Spinal cord (tissue), 10 donors: ENCODE measurements around the gene CAV1. TPM values are rescaled to one million over a fixed set of nuclear protein-coding genes. Genes with fewer than 3 reads are reported as not detected.

Experiments used
- DNase-seq, 6 donors: peaks; one replicate each; pipeline versions ENCODE4 v3.0.0 to v3.0.0-alpha.2; 2013 to 2015; ENCODE audit warnings: low spot score in 6 of 6, low read depth in 4 of 6
- H3K27ac ChIP-seq: one replicate; pipeline ENCODE4 v1.5.1; 2013; ENCODE audit warnings: low read depth, low read length, control low read depth
- H3K27me3 ChIP-seq: one replicate; pipeline ENCODE4 v1.6.1; 2013; ENCODE audit warnings: low read length; ENCODE audit not compliant: control insufficient read depth, insufficient read depth
- H3K36me3 ChIP-seq: one replicate; pipeline ENCODE4 v1.6.1; 2013; ENCODE audit warnings: low read length; ENCODE audit not compliant: control insufficient read depth, insufficient read depth
- H3K4me1 ChIP-seq: one replicate; pipeline ENCODE4 v1.6.1; 2013; ENCODE audit warnings: low read length; ENCODE audit not compliant: control insufficient read depth, insufficient read depth
- H3K4me3 ChIP-seq: one replicate; pipeline ENCODE4 v1.5.1; 2013; ENCODE audit warnings: low read depth, low read length, control low read depth
- H3K9me3 ChIP-seq: one replicate; pipeline ENCODE4 v1.6.1; 2013; ENCODE audit warnings: low read length; ENCODE audit not compliant: control insufficient read depth, insufficient read depth
- WGBS: methylation state at CpG from one replicate; pipeline ENCODE4 v1.1.5; 2013; ENCODE audit warnings: missing lambda C conversion rate; ENCODE audit not compliant: insufficient coverage; 5-methylcytosine and 5-hydroxymethylcytosine counted together
- polyA plus RNA-seq, 2 donors: library from polyadenylated mRNA; unstranded; fragments of 120-200 nt; gene quantifications; one replicate each; pipeline ENCODE4 v1.2.1, GENCODE V29; 2013; ENCODE audit not compliant: insufficient read length in 2 of 2
- total RNA-seq, 2 donors: library from RNA; depleted of rRNA in 1 of 2; stranded (reverse); fragments of 120-200 nt in 1 of 2; fragments of >200 nt in 1 of 2; gene quantifications; one replicate each; pipeline versions ENCODE4 v1.2.3 to v1.2.4, GENCODE V29; 2013 to 2014
- donor health status: healthy.

Gene CAV1
- total and polyA plus RNA-seq, 4 donors: 27.0 to 74.4 (median 54.5) TPM

- DNase-seq: no peak
- Histone ChIP-seq H3K4me3 (no peak overlapping the region), H3K4me1 (peaks cover 4% of the 10 kb centered on the region), H3K9me3 (no peaks in the 10 kb centered on the region), H3K27me3 (no peaks in the 10 kb centered on the region), H3K27ac (no peak overlapping the region), H3K36me3 (no peaks in the 10 kb centered on the region)
- WGBS: 79% methylated on average over 2 of the region's 2 CpGs
Measured at GRCh38 chr7:116561697-116562483, 37.1 kb downstream of the CAV1 start.

- no peak for DNase-seq
- Histone ChIP-seq H3K27ac (no peak overlapping the region), H3K4me3 (no peak overlapping the region), H3K36me3 (no peaks in the 10 kb centered on the region), H3K4me1 (peaks cover 4% of the 10 kb centered on the region), H3K27me3 (no peaks in the 10 kb centered on the region), H3K9me3 (no peaks in the 10 kb centered on the region)
- no CpG with 5 or more reads among the region's 1 CpG for WGBS
Measured at GRCh38 chr7:116562529-116563121, 37.8 kb downstream of the CAV1 start.

GRCh38 chr7:116565981-116566380 lies 41.1 kb downstream of the CAV1 start:
- no peaks in the 10 kb centered on the region for H3K36me3 ChIP-seq
- DNase-seq: no peak
- no peaks in the 10 kb centered on the region for H3K4me1 ChIP-seq
- WGBS: no CpG with 5 or more reads among the region's 1 CpG
- H3K4me3 ChIP-seq: no peak overlapping the region
- H3K27me3 ChIP-seq: no peaks in the 10 kb centered on the region
- H3K9me3 ChIP-seq: no peaks in the 10 kb centered on the region
- H3K27ac ChIP-seq: no peak overlapping the region

- no peaks in the 10 kb centered on the region for H3K36me3 ChIP-seq
- H3K4me1 ChIP-seq: no peaks in the 10 kb centered on the region
- no peak for DNase-seq
- H3K27me3 ChIP-seq: no peaks in the 10 kb centered on the region
- no peak overlapping the region for H3K27ac ChIP-seq
- H3K4me3 ChIP-seq: no peak overlapping the region
- H3K9me3 ChIP-seq: no peaks in the 10 kb centered on the region
Measured at GRCh38 chr7:116566666-116567065, 41.8 kb downstream of the CAV1 start.

- H3K9me3 ChIP-seq: no peaks in the 10 kb centered on the region
- DNase-seq: no peak
Measured at GRCh38 chr7:116569737-116570136, 44.9 kb downstream of the CAV1 start.

GRCh38 chr7:116570306-116570705 lies 45.5 kb downstream of the CAV1 start:
- no peaks in the 10 kb centered on the region for H3K9me3 ChIP-seq
- DNase-seq: no peak
- no peaks in the 10 kb centered on the region for H3K36me3 ChIP-seq
- no peak overlapping the region for H3K4me3 ChIP-seq
- no peak overlapping the region for H3K27ac ChIP-seq
- no peaks in the 10 kb centered on the region for H3K27me3 ChIP-seq
- H3K4me1 ChIP-seq: no peaks in the 10 kb centered on the region

More at GRCh38 chr7:116569737-116570136, 44.9 kb downstream of the CAV1 start:
- no peaks in the 10 kb centered on the region for H3K36me3 ChIP-seq
- H3K4me1 ChIP-seq: no peaks in the 10 kb centered on the region
- 87% methylated on average over 3 of the region's 3 CpGs for WGBS
- no peak overlapping the region for H3K4me3 ChIP-seq
- H3K27me3 ChIP-seq: no peaks in the 10 kb centered on the region
- H3K27ac ChIP-seq: no peak overlapping the region

GRCh38 chr7:116571037-116571436 lies 46.2 kb downstream of the CAV1 start:
- Histone ChIP-seq H3K36me3 (no peaks in the 10 kb centered on the region), H3K4me1 (no peaks in the 10 kb centered on the region), H3K27ac (no peak overlapping the region), H3K4me3 (no peak overlapping the region), H3K27me3 (no peaks in the 10 kb centered on the region), H3K9me3 (no peaks in the 10 kb centered on the region)
- WGBS: no CpG with 5 or more reads among the region's 1 CpG
- DNase-seq: no peak

- Histone ChIP-seq H3K4me1 (no peaks in the 10 kb centered on the region), H3K27ac (no peak overlapping the region), H3K27me3 (no peaks in the 10 kb centered on the region), H3K9me3 (no peaks in the 10 kb centered on the region), H3K36me3 (no peaks in the 10 kb centered on the region), H3K4me3 (no peak overlapping the region)
- no peak for DNase-seq
- WGBS: no CpG with 5 or more reads among the region's 2 CpGs
Measured at GRCh38 chr7:116571552-116571951, 46.7 kb downstream of the CAV1 start.

- no peaks in the 10 kb centered on the region for H3K4me1 ChIP-seq
- DNase-seq: no peak
- no peak overlapping the region for H3K27ac ChIP-seq
- no peak overlapping the region for H3K4me3 ChIP-seq
- WGBS: no CpG with 5 or more reads among the region's 3 CpGs
- H3K9me3 ChIP-seq: no peaks in the 10 kb centered on the region
- no peaks in the 10 kb centered on the region for H3K36me3 ChIP-seq
- no peaks in the 10 kb centered on the region for H3K27me3 ChIP-seq
Measured at GRCh38 chr7:116572036-116572435, 47.2 kb downstream of the CAV1 start.

GRCh38 chr7:116573541-116573940 lies 48.7 kb downstream of the CAV1 start:
- H3K4me1 ChIP-seq: no peaks in the 10 kb centered on the region
- no peaks in the 10 kb centered on the region for H3K36me3 ChIP-seq
- H3K27ac ChIP-seq: no peak overlapping the region
- H3K4me3 ChIP-seq: no peak overlapping the region
- H3K27me3 ChIP-seq: no peaks in the 10 kb centered on the region
- no peak for DNase-seq
- no peaks in the 10 kb centered on the region for H3K9me3 ChIP-seq
